NT2/D1 (cell line): ENCODE data around the gene ZNF443.
"Not testable (repeated sequence)": the region's sequence is repeated elsewhere in the genome, so short reads cannot be mapped to it uniquely, and the experiment has no call there.

Experiments
- DNase-seq: peaks from one replicate; pipeline ENCODE4 v3.0.0-alpha.2; 2011; ENCODE audit warnings: low read depth, low spot score
- H3K27me3 ChIP-seq: 2 replicates; pipeline ENCODE4 v1.6.0; 2011; ENCODE audit warnings: mild to moderate bottlenecking; ENCODE audit not compliant: insufficient read length, insufficient read depth
- H3K36me3 ChIP-seq: 2 replicates; pipeline ENCODE4 v1.6.1; 2011; ENCODE audit warnings: mild to moderate bottlenecking, low read length, mixed read lengths; ENCODE audit not compliant: insufficient read depth, insufficient read length
- H3K4me1 ChIP-seq: 2 replicates; pipeline ENCODE4 v1.5.1; 2011; ENCODE audit not compliant: insufficient read depth, insufficient read length
- H3K4me3 ChIP-seq: 2 replicates; pipeline ENCODE4 v1.5.1; 2011; ENCODE audit warnings: low read depth; ENCODE audit not compliant: insufficient read length
- H3K9ac ChIP-seq: 2 replicates; pipeline ENCODE4 v1.6.0; 2011; ENCODE audit warnings: low read depth; ENCODE audit not compliant: insufficient read length
- H3K9me3 ChIP-seq: 2 replicates; pipeline ENCODE4 v1.5.1; 2011; ENCODE audit warnings: mild to moderate bottlenecking, low read length; ENCODE audit not compliant: insufficient read depth
- SUZ12 ChIP-seq: IDR thresholded peaks from 2 replicates; pipeline ENCODE4 v1.6.1; 2011; ENCODE audit not compliant: insufficient read length, insufficient read depth; ENCODE audit errors: extremely low read depth
- YY1 ChIP-seq: IDR thresholded peaks from 2 replicates; pipeline ENCODE4 v1.6.1; 2011; ENCODE audit not compliant: insufficient read length, insufficient read depth
- ZNF274 ChIP-seq: IDR thresholded peaks from 2 replicates; pipeline ENCODE4 v1.6.1; 2011; ENCODE audit warnings: mild to moderate bottlenecking, low read depth, low read length

The ZNF443 gene

GRCh38 chr19:12440541-12441316, at the start of gene ZNF443:
TSS of gene ZNF443 (minus strand) at chr19:12441021. CDS start at chr19:12440914, 107 bp downstream.
- H3K9ac ChIP-seq, result peak within 1 kb of the TSS; percentile 85
- peak; percentile 97 for DNase-seq
- TF ChIP-seq YY1 (no peak), ZNF274 (no peak), SUZ12 (no peak)
- no peaks in the 10 kb centered on the region for H3K27me3 ChIP-seq
- peaks cover 13% of the 10 kb centered on the region; the same call in 1 of the 2 replicates for H3K9me3 ChIP-seq
- H3K4me3 ChIP-seq, result peak within 1 kb of the TSS; percentile 71
- H3K36me3 ChIP-seq, result peaks cover 4% of the 10 kb centered on the region
- no peaks in the 10 kb centered on the region for H3K4me1 ChIP-seq

GRCh38 chr19:12486265-12486783, 45.5 kb upstream of the ZNF443 start:
- H3K9me3 ChIP-seq, H3K4me1 ChIP-seq, H3K36me3 ChIP-seq, DNase-seq, H3K27me3 ChIP-seq, H3K9ac ChIP-seq, H3K4me3 ChIP-seq: not testable (repeated sequence)

GRCh38 chr19:12485571-12485970, 44.8 kb upstream of the ZNF443 start:
- Histone ChIP-seq H3K36me3 (no peaks in the 10 kb centered on the region), H3K4me3 (peak overlapping the region; percentile 86), H3K27me3 (peaks cover 7% of the 10 kb centered on the region), H3K9ac (no peak overlapping the region), H3K4me1 (no peaks in the 10 kb centered on the region), H3K9me3 (no peaks in the 10 kb centered on the region)
- no peak for DNase-seq
- TF ChIP-seq ZNF274 (no peak), YY1 (no peak), SUZ12 (no peak)

GRCh38 chr19:12485052-12485416, 44.2 kb upstream of the ZNF443 start:
- TF ChIP-seq YY1 (no peak), SUZ12 (no peak), ZNF274 (no peak)
- Histone ChIP-seq H3K4me3 (peak overlapping the region; percentile 86), H3K27me3 (peaks cover 7% of the 10 kb centered on the region), H3K9ac (peak overlapping the region; percentile 54), H3K36me3 (no peaks in the 10 kb centered on the region), H3K4me1 (no peaks in the 10 kb centered on the region), H3K9me3 (no peaks in the 10 kb centered on the region)
- no peak for DNase-seq

- no peaks in the 10 kb centered on the region for H3K9me3 ChIP-seq
- peaks cover 7% of the 10 kb centered on the region for H3K27me3 ChIP-seq
- H3K9ac ChIP-seq, result peak within 1 kb of the TSS; percentile 78
- H3K4me3 ChIP-seq, result peak within 1 kb of the TSS; percentile 86
- TF ChIP-seq ZNF274 (no peak), YY1 (no peak), SUZ12 (no peak)
- peak; percentile 90 for DNase-seq
- no peaks in the 10 kb centered on the region for H3K4me1 ChIP-seq
- H3K36me3 ChIP-seq, result no peaks in the 10 kb centered on the region
Measured at GRCh38 chr19:12484371-12485051, 43.7 kb upstream of the ZNF443 start, which contains the start of gene ZNF709. TSS of gene ZNF709 (minus strand) at chr19:12484816. CDS start at chr19:12484657, 159 bp downstream.

GRCh38 chr19:12484011-12484370, 43.2 kb upstream of the ZNF443 start:
- no peak for TF ChIP-seq YY1
- TF ChIP-seq ZNF274, result no peak
- no peak for TF ChIP-seq SUZ12

GRCh38 chr19:12482509-12482886, 41.7 kb upstream of the ZNF443 start:
- no peak for TF ChIP-seq YY1
- TF ChIP-seq ZNF274, result no peak
- no peak for TF ChIP-seq SUZ12
- Histone ChIP-seq H3K9me3 (no peaks in the 10 kb centered on the region), H3K4me1 (no peaks in the 10 kb centered on the region), H3K9ac (no peak overlapping the region), H3K4me3 (no peak overlapping the region), H3K36me3 (no peaks in the 10 kb centered on the region), H3K27me3 (peaks cover 7% of the 10 kb centered on the region)
- no peak for DNase-seq

More at GRCh38 chr19:12484011-12484370, 43.2 kb upstream of the ZNF443 start:
- H3K9ac ChIP-seq, result peak overlapping the region; percentile 78
- H3K4me3 ChIP-seq, result peak overlapping the region; percentile 86
- H3K4me1 ChIP-seq, result no peaks in the 10 kb centered on the region
- no peak for DNase-seq
- H3K9me3 ChIP-seq, result no peaks in the 10 kb centered on the region
- H3K36me3 ChIP-seq, result no peaks in the 10 kb centered on the region
- peaks cover 7% of the 10 kb centered on the region for H3K27me3 ChIP-seq
